Neural progenitor cell (in vitro differentiated cells): ENCODE data around the gene DAP3. TPM values are rescaled to one million over a fixed set of nuclear protein-coding genes. Genes with fewer than 3 reads are reported as not detected.
A peak's percentile ranks its signal among the peaks of the same experiment; 100 is the strongest.
"Not testable (repeated sequence)": the region's sequence is repeated elsewhere in the genome, so short reads cannot be mapped to it uniquely, and the experiment has no call there.

Experiments used
- DNase-seq: peaks from one replicate; pipeline ENCODE4 v3.0.0-alpha.2; 2016; ENCODE audit warnings: low spot score
- H2AFZ ChIP-seq: fragments of 200-600 bp; sonication (generic); replicated peaks from 2 replicates; pipeline ENCODE4 v1.6.1; 2016; ENCODE audit warnings: antibody characterized with exemption
- H3F3A ChIP-seq: fragments of 200-600 bp; sonication (generic); 2 replicates; pipeline ENCODE4 v1.6.1; 2016; ENCODE audit warnings: antibody characterized with exemption, low read depth
- H3K27ac ChIP-seq: fragments of 200-600 bp; sonication (generic); 2 replicates; pipeline ENCODE4 v1.5.1; 2016; ENCODE audit warnings: mild to moderate bottlenecking
- H3K27me3 ChIP-seq: fragments of 200-600 bp; sonication (generic); 2 replicates; pipeline ENCODE4 v1.6.1; 2016; ENCODE audit warnings: mild to moderate bottlenecking, moderate library complexity
- H3K36me3 ChIP-seq: fragments of 200-600 bp; sonication (generic); 2 replicates; pipeline ENCODE4 v1.5.1; 2016
- H3K4me1 ChIP-seq: fragments of 200-600 bp; sonication (generic); 2 replicates; pipeline ENCODE4 v1.6.1; 2016; ENCODE audit warnings: mixed run types
- H3K4me2 ChIP-seq: fragments of 200-600 bp; sonication (generic); 2 replicates; pipeline ENCODE4 v1.6.1; 2016
- H3K4me3 ChIP-seq: fragments of 200-600 bp; sonication (generic); 2 replicates; pipeline ENCODE4 v1.5.1; 2016
- H3K79me2 ChIP-seq: fragments of 200-600 bp; sonication (generic); 2 replicates; pipeline ENCODE4 v1.6.1; 2016; ENCODE audit warnings: low read depth
- H3K9ac ChIP-seq: fragments of 200-600 bp; sonication (generic); 2 replicates; pipeline ENCODE4 v1.6.1; 2016
- H3K9me3 ChIP-seq: fragments of 200-600 bp; sonication (generic); 2 replicates; pipeline ENCODE4 v1.5.1; 2016; ENCODE audit warnings: low read depth
- H4K20me1 ChIP-seq: fragments of 200-600 bp; sonication (generic); 2 replicates; pipeline ENCODE4 v1.6.1; 2016; ENCODE audit warnings: low read depth
- H3K27ac Mint-ChIP-seq: 3 replicates; pipeline ENCODE4 v1.8.0; 2021; ENCODE audit warnings: mixed read lengths
- H3K27me3 Mint-ChIP-seq: 2 replicates; pipeline ENCODE4 v1.8.0; 2022; ENCODE audit warnings: low read depth, mild to moderate bottlenecking, inconsistent platforms, moderate library complexity, mixed read lengths; ENCODE audit not compliant: insufficient read depth
- H3K36me3 Mint-ChIP-seq: 3 replicates; pipeline ENCODE4 v1.8.0; 2021; ENCODE audit warnings: mixed read lengths
- H3K4me1 Mint-ChIP-seq: 3 replicates; pipeline ENCODE4 v1.8.0; 2021; ENCODE audit warnings: mixed read lengths
- H3K4me3 Mint-ChIP-seq: 3 replicates; pipeline ENCODE4 v1.8.0; 2021; ENCODE audit warnings: mild to moderate bottlenecking, moderate library complexity, mixed read lengths
- H3K9me3 Mint-ChIP-seq: 3 replicates; pipeline ENCODE4 v1.8.0; 2020; ENCODE audit warnings: mixed read lengths
- CTCF ChIP-seq: fragments of 200-600 bp; sonication (generic); IDR thresholded peaks from 2 replicates; pipeline ENCODE4 v1.5.1; 2017; ENCODE audit warnings: antibody characterized with exemption, mild to moderate bottlenecking
- EZH2 ChIP-seq: fragments of 200-600 bp; sonication (generic); IDR thresholded peaks from 2 replicates; pipeline ENCODE4 v1.6.1; 2017; ENCODE audit warnings: antibody characterized with exemption, mild to moderate bottlenecking, moderate library complexity
- EZH2phosphoT487 ChIP-seq: fragments of 200-600 bp; sonication (generic); IDR thresholded peaks from 2 replicates; pipeline ENCODE4 v1.6.1; 2017; ENCODE audit warnings: antibody characterized with exemption
- total RNA-seq: library from RNA; depleted of rRNA; stranded (reverse); fragments of >200 nt; gene quantifications from 2 replicates; pipeline ENCODE4 v1.2.3, GENCODE V29; 2015; ENCODE audit warnings: low replicate concordance

The DAP3 gene
- total RNA-seq, 1 donor from 2014 or later: 70.9 TPM

GRCh38 chr1:155712636-155713035 lies 23.7 kb downstream of the DAP3 start:
- H3K27me3 ChIP-seq, H3K9ac ChIP-seq, DNase-seq, H2AFZ ChIP-seq, H3K4me3 ChIP-seq, H3K4me3 Mint-ChIP-seq, H3K4me1 Mint-ChIP-seq, H3K9me3 ChIP-seq, H4K20me1 ChIP-seq, H3K27ac Mint-ChIP-seq, H3F3A ChIP-seq, H3K4me2 ChIP-seq, H3K4me1 ChIP-seq, H3K9me3 Mint-ChIP-seq, H3K27ac ChIP-seq, H3K27me3 Mint-ChIP-seq, H3K36me3 ChIP-seq: not testable (repeated sequence)
- peaks cover 17% of the 10 kb centered on the region for H3K79me2 ChIP-seq
- peak; percentile 21 for TF ChIP-seq CTCF
- peaks cover 11% of the 10 kb centered on the region for H3K36me3 Mint-ChIP-seq

GRCh38 chr1:155713075-155713474 lies 24.2 kb downstream of the DAP3 start:
- Mint-ChIP-seq H3K9me3 (peaks cover 5% of the 10 kb centered on the region), H3K4me3 (no peak overlapping the region), H3K27ac (no peak overlapping the region), H3K27me3 (no peaks in the 10 kb centered on the region), H3K36me3 (peaks cover 8% of the 10 kb centered on the region), H3K4me1 (no peaks in the 10 kb centered on the region)
- Histone ChIP-seq H3K79me2 (peaks cover 12% of the 10 kb centered on the region), H3K9ac (no peak overlapping the region), H3K36me3 (peaks cover 3% of the 10 kb centered on the region), H3K27me3 (no peaks in the 10 kb centered on the region), H4K20me1 (no peaks in the 10 kb centered on the region), H3K9me3 (no peaks in the 10 kb centered on the region), H2AFZ (no peak overlapping the region), H3K4me2 (no peak overlapping the region), H3K4me1 (no peaks in the 10 kb centered on the region), H3F3A (no peaks in the 10 kb centered on the region), H3K27ac (no peak overlapping the region), H3K4me3 (no peak overlapping the region)
- no peak for DNase-seq
- TF ChIP-seq CTCF (no peak), EZH2phosphoT487 (no peak), EZH2 (no peak)

- not testable (repeated sequence) for H3K36me3 ChIP-seq, H3K4me2 ChIP-seq, H3K79me2 ChIP-seq, H4K20me1 ChIP-seq, H3K4me1 ChIP-seq, H3K27me3 ChIP-seq, H3K4me3 ChIP-seq, H3K4me3 Mint-ChIP-seq, H2AFZ ChIP-seq, H3K27ac ChIP-seq, H3K36me3 Mint-ChIP-seq, H3K9ac ChIP-seq, H3K9me3 ChIP-seq, H3K27ac Mint-ChIP-seq, H3F3A ChIP-seq, H3K4me1 Mint-ChIP-seq, H3K9me3 Mint-ChIP-seq, H3K27me3 Mint-ChIP-seq, DNase-seq
These were observed 26.2 kb downstream of the DAP3 start for GRCh38 chr1:155715056-155715455.

GRCh38 chr1:155715777-155716176 lies 26.9 kb downstream of the DAP3 start:
- no peak overlapping the region for H3K27ac Mint-ChIP-seq
- no peak for TF ChIP-seq CTCF
- no peak for TF ChIP-seq EZH2phosphoT487
- TF ChIP-seq EZH2: no peak
- Histone ChIP-seq H3K4me3 (no peak overlapping the region), H3K9me3 (no peaks in the 10 kb centered on the region), H3K27ac (no peak overlapping the region), H4K20me1 (no peaks in the 10 kb centered on the region), H3F3A (no peaks in the 10 kb centered on the region), H3K4me2 (no peak overlapping the region), H3K36me3 (no peaks in the 10 kb centered on the region), H3K27me3 (no peaks in the 10 kb centered on the region), H3K79me2 (no peaks in the 10 kb centered on the region), H2AFZ (no peak overlapping the region), H3K9ac (no peak overlapping the region), H3K4me1 (no peaks in the 10 kb centered on the region)
- no peak overlapping the region for H3K4me3 Mint-ChIP-seq
- no peaks in the 10 kb centered on the region for H3K27me3 Mint-ChIP-seq
- H3K4me1 Mint-ChIP-seq: peaks cover 5% of the 10 kb centered on the region
- DNase-seq: no peak
- no peaks in the 10 kb centered on the region for H3K9me3 Mint-ChIP-seq
- H3K36me3 Mint-ChIP-seq: peaks cover 7% of the 10 kb centered on the region
